Measurements from ENCODE around the gene RPP40.
"Not testable (repeated sequence)": the region's sequence is repeated elsewhere in the genome, so short reads cannot be mapped to it uniquely, and the experiment has no call there.

Gene RPP40

GRCh38 chr6:5020142-5020541, 16.3 kb upstream of the RPP40 start:
- DNase-seq (ENCODE audit: low read depth in 1 of 2, low spot score in 1 of 2), result no peak

GRCh38 chr6:5014072-5014561, 10.3 kb upstream of the RPP40 start:
- DNase-seq (ENCODE audit: low read depth in 1 of 2, low spot score in 1 of 2), result no peak

GRCh38 chr6:5012519-5012918, 8.7 kb upstream of the RPP40 start:
- no peak for DNase-seq (ENCODE audit: low read depth in 1 of 2, low spot score in 1 of 2)

GRCh38 chr6:5011346-5011745, 7.5 kb upstream of the RPP40 start:
- DNase-seq (ENCODE audit: low read depth in 1 of 2, low spot score in 1 of 2), result no peak

- DNase-seq (ENCODE audit: low read depth in 1 of 2, low spot score in 1 of 2), result no peak
Observed at GRCh38 chr6:5007531-5007930, 3.7 kb upstream of the RPP40 start.

GRCh38 chr6:5006222-5006621, 2.4 kb upstream of the RPP40 start:
- no peak for DNase-seq (ENCODE audit: low read depth in 1 of 2, low spot score in 1 of 2)

- not testable (repeated sequence) for DNase-seq (ENCODE audit: low read depth in 1 of 2, low spot score in 1 of 2)
Observed at GRCh38 chr6:5005038-5005433, 1.2 kb upstream of the RPP40 start.

- no peak for DNase-seq (ENCODE audit: low read depth in 1 of 2, low spot score in 1 of 2)
Observed at GRCh38 chr6:5004373-5005037, 668 bp upstream of the RPP40 start.

GRCh38 chr6:4999586-4999985, 4.3 kb downstream of the RPP40 start:
- DNase-seq (ENCODE audit: low read depth in 1 of 2, low spot score in 1 of 2), result no peak

GRCh38 chr6:4997862-4998261, 6.0 kb downstream of the RPP40 start:
- no peak for DNase-seq (ENCODE audit: low read depth in 1 of 2, low spot score in 1 of 2)

GRCh38 chr6:4994741-4995140, 9.1 kb downstream of the RPP40 start:
- DNase-seq (ENCODE audit: low read depth in 1 of 2, low spot score in 1 of 2), result no peak

- no peak for DNase-seq (ENCODE audit: low read depth in 1 of 2, low spot score in 1 of 2)
Observed at GRCh38 chr6:4987432-4987831, 16.4 kb downstream of the RPP40 start.

GRCh38 chr6:4986999-4987398, 16.8 kb downstream of the RPP40 start:
- DNase-seq (ENCODE audit: low read depth in 1 of 2, low spot score in 1 of 2), result no peak

- DNase-seq (ENCODE audit: low read depth in 1 of 2, low spot score in 1 of 2), result no peak
Observed at GRCh38 chr6:4983322-4983721, 20.5 kb downstream of the RPP40 start.

- no peak for DNase-seq (ENCODE audit: low read depth in 1 of 2, low spot score in 1 of 2)
Observed at GRCh38 chr6:4981761-4982160, 22.1 kb downstream of the RPP40 start.

GRCh38 chr6:4979426-4979825, 24.4 kb downstream of the RPP40 start:
- DNase-seq (ENCODE audit: low read depth in 1 of 2, low spot score in 1 of 2), result no peak

- DNase-seq (ENCODE audit: low read depth in 1 of 2, low spot score in 1 of 2), result no peak
Observed at GRCh38 chr6:4977468-4977867, 26.4 kb downstream of the RPP40 start.

GRCh38 chr6:4975506-4975905, 28.3 kb downstream of the RPP40 start:
- DNase-seq (ENCODE audit: low read depth in 1 of 2, low spot score in 1 of 2), result no peak

GRCh38 chr6:4974962-4975361, 28.9 kb downstream of the RPP40 start:
- DNase-seq (ENCODE audit: low read depth in 1 of 2, low spot score in 1 of 2), result no peak

GRCh38 chr6:4973982-4974745, 29.7 kb downstream of the RPP40 start:
- no peak for DNase-seq (ENCODE audit: low read depth in 1 of 2, low spot score in 1 of 2)

GRCh38 chr6:4973415-4973814, 30.4 kb downstream of the RPP40 start:
- DNase-seq (ENCODE audit: low read depth in 1 of 2, low spot score in 1 of 2), result no peak

- no peak for DNase-seq (ENCODE audit: low read depth in 1 of 2, low spot score in 1 of 2)
Observed at GRCh38 chr6:4972438-4972837, 31.4 kb downstream of the RPP40 start.

- no peak for DNase-seq (ENCODE audit: low read depth in 1 of 2, low spot score in 1 of 2)
Observed at GRCh38 chr6:4971851-4972250, 32.0 kb downstream of the RPP40 start.

Measured in stimulated activated CD4-positive, alpha-beta T cell treated with anti-CD3 and anti-CD28 coated beads, Interleukin-15, amount 100 ng/mL, for 1 hour (primary cell).